ENCODE measurements around the gene PIGU. TPM values are rescaled to one million over a fixed set of nuclear protein-coding genes. Genes with fewer than 3 reads are reported as not detected.

The PIGU gene
- total and polyA plus RNA-seq, 2 donors (not counting 3 experiments of a cell fraction or from before 2014, with no cell fraction given): 20.3 to 81.8 TPM

GRCh38 chr20:34673412-34673811, 3.5 kb downstream of the PIGU start:
- Histone ChIP-seq H3K36me3 (ENCODE audit: control insufficient read depth in 2 of 2, extremely low read depth in 1 of 2, insufficient read depth in 2 of 2, low read length in 2 of 2) (no peaks in the 10 kb centered on the region), H3K4me2 (ENCODE audit: insufficient read depth, low read length) (no peak overlapping the region), H3K9me1 (replicated peaks; ENCODE audit: control insufficient read depth, extremely low read depth, insufficient read depth, low read length) (no peaks in the 10 kb centered on the region), H3K9me3 (replicated peaks; ENCODE audit: control insufficient read depth, insufficient read depth, low read length) (no peaks in the 10 kb centered on the region), H2AFZ (ENCODE audit: low read depth, low read length) (no peak overlapping the region), H3K79me2 (ENCODE audit: control insufficient read depth, insufficient read depth, low read length) (peaks cover 9% of the 10 kb centered on the region), H3K27ac (ENCODE audit: insufficient read depth, low read depth, low read length) (no peak overlapping the region), H3K4me3 (replicated peaks in 1 of 3; ENCODE audit: insufficient read depth in 1 of 3, low read depth in 1 of 3, low read length in 3 of 3) (no peak overlapping the region), H3K9ac (replicated peaks; ENCODE audit: extremely low read depth, insufficient read depth, low read length) (no peak overlapping the region), H3K27me3 (ENCODE audit: control insufficient read depth in 2 of 2, insufficient read depth in 2 of 2, low read length in 2 of 2) (no peaks in the 10 kb centered on the region), H3K4me1 (ENCODE audit: control insufficient read depth, extremely low read depth, insufficient read depth, low read length) (peaks cover 4% of the 10 kb centered on the region), H4K20me1 (replicated peaks; ENCODE audit: control insufficient read depth, extremely low read depth, insufficient read depth, low read length) (no peaks in the 10 kb centered on the region)
- no peak for DNase-seq (ENCODE audit: low read depth, low spot score)
- no peak for FAIRE-seq
- intact Hi-C loops (cut with micrococcal nuclease): no loop called here
- POLR2A ChIA-PET: no interaction called here
- CTCF ChIA-PET: no interaction called here
- dilution Hi-C loops (cut with MboI; ENCODE audit: extremely low pct_ligation_motif_present, low sequenced_read_pairs): no loop called here
- BruUV-seq (replicated peaks): no TSS peak
- no peak for TF ChIP-seq MYC (IDR thresholded peaks at IDR 0.05; ENCODE audit: low read depth, low read length)
- TF ChIP-seq FOS (IDR thresholded peaks at IDR 0.05; ENCODE audit: borderline replicate concordance, insufficient read depth, low read length): no peak
- no peak for TF ChIP-seq POLR2A (IDR thresholded peaks at IDR 0.05; ENCODE audit: low read depth, low read length)
- no peak for TF ChIP-seq POLR2AphosphoS5 (IDR thresholded peaks at IDR 0.05; ENCODE audit: insufficient read depth, low read depth, low read length)
- no peak for TF ChIP-seq JUN (IDR thresholded peaks at IDR 0.05; ENCODE audit: borderline replicate concordance, insufficient read depth, insufficient read length, low read depth)
- no peak for TF ChIP-seq MAX (IDR thresholded peaks at IDR 0.05; ENCODE audit: insufficient read depth, insufficient read length)
- no peak for TF ChIP-seq EZH2 (IDR thresholded peaks at IDR 0.05; ENCODE audit: borderline replicate concordance, low read depth, low read length, severe bottlenecking)
- no peak for TF ChIP-seq GATA2 (IDR thresholded peaks at IDR 0.05; ENCODE audit: insufficient read depth, insufficient read length, low read depth, low read length)
- no peak for TF ChIP-seq CTCF (IDR thresholded peaks at IDR 0.05; ENCODE audit: extremely low read depth in 1 of 2, insufficient read depth in 1 of 2, low read depth in 1 of 2, low read length in 2 of 2)

Measured in endothelial cell of umbilical vein (primary cell).